ENCODE data around the gene STARD3. TPM values are rescaled to one million over a fixed set of nuclear protein-coding genes. Genes with fewer than 3 reads are reported as not detected.
A peak's percentile ranks its signal among the peaks of the same experiment; 100 is the strongest.

STARD3 gene
- total and polyA plus RNA-seq, 2 of the 13 experiments (the other 11 are each of a cell fraction or from before 2014, with no cell fraction given) = 34.6 to 100 TPM

DNA sequence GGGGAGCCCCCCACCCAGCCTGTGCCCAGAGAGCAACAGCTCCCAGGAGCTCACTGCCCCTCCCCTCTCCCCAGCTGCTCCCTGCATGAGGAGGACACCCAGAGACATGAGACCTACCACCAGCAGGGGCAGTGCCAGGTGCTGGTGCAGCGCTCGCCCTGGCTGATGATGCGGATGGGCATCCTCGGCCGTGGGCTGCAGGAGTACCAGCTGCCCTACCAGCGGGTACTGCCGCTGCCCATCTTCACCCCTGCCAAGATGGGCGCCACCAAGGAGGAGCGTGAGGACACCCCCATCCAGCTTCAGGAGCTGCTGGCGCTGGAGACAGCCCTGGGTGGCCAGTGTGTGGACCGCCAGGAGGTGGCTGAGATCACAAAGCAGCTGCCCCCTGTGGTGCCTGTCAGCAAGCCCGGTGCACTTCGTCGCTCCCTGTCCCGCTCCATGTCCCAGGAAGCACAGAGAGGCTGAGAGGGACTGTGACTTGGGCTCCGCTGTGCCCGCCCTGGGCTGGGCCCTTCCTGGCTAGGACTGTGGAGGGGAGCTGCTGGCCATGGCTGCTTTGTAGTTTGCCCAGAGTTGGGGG is 28.8 kb downstream of the STARD3 start (continued):
- TF ChIP-seq SIX4 (CRISPR knock-in tag; IDR thresholded peaks at IDR 0.05) = no peak

GRCh38 chr17:39666231-39666600 is 29.3 kb downstream of the STARD3 start:
- H2AFZ ChIP-seq (ENCODE audit: low read length) = no peak overlapping the region
- peaks cover 11 to 48% of the 10 kb centered on the region in 2 experiments for H3K27me3 ChIP-seq (ENCODE audit: control insufficient read depth in 1 of 2, insufficient read depth in 2 of 2, low read length in 2 of 2)
- H3K79me2 ChIP-seq (ENCODE audit: insufficient read depth, low read length) = no peaks in the 10 kb centered on the region
- no peak overlapping the region for H3K4me2 ChIP-seq (ENCODE audit: low read depth, low read length)
- ChIA-PET CTCF (ENCODE audit: low intra/inter-chr PET ratio, low total read pairs) (no interaction called here), POLR2A (interaction anchor here (1.4 to 4.1 kb wide), 5 partner anchors 9 to 64 kb away, joined by 4 to 25 read pairs (median 8); partner anchors contain the start of gene MIEN1)
- in situ Hi-C loops (cut with HindIII; ENCODE audit: extremely low pct_ligation_motif_present, low pct_unique_long_range_greater_than_20kb) = no loop called here
- intact Hi-C loops (cut with micrococcal nuclease; ENCODE audit: unreplicated experiment) = no loop called here
- peaks cover 64% of the 10 kb centered on the region for H3K4me1 ChIP-seq (ENCODE audit: insufficient read depth, low read length)
- H3K9ac ChIP-seq (ENCODE audit: insufficient read depth, low read depth, low read length) = no peak overlapping the region
- H4K20me1 ChIP-seq (ENCODE audit: insufficient read depth, low read length) = no peaks in the 10 kb centered on the region
- H3K36me3 ChIP-seq (replicated peaks in 1 of 2; ENCODE audit: control insufficient read depth in 1 of 2, insufficient read depth in 2 of 2, low read length in 2 of 2) = peaks cover 0 to 2% of the 10 kb centered on the region in 2 experiments; a peak in 4 of 5 replicates
- H3K9me3 ChIP-seq (ENCODE audit: low read length) = no peaks in the 10 kb centered on the region
- no peak overlapping the region for H3K4me3 ChIP-seq (replicated peaks in 1 of 3; ENCODE audit: insufficient read depth in 1 of 3, low read depth in 2 of 3, low read length in 3 of 3)
- BruUV-seq (replicated peaks) = no TSS peak
- 14% methylated on average over 2 of the region's 2 CpGs for WGBS (ENCODE audit: low lambda C conversion rate)
- FAIRE-seq (no peak), DNase-seq (ENCODE audit: low spot score) (no peak), ATAC-seq (no peak)
- no peak for TF ChIP-seq YY1 (IDR thresholded peaks at IDR 0.05; ENCODE audit: insufficient read depth, insufficient replicate concordance, low read depth, low read length)
- no peak for TF ChIP-seq GMEB2 (CRISPR knock-in tag; IDR thresholded peaks at IDR 0.05; ENCODE audit: low read depth)
- peak; percentile 96; the same call in 1 of the 2 replicates for TF ChIP-seq ZNF264 (CRISPR knock-in tag; IDR thresholded peaks at IDR 0.05)
- H3K27ac ChIP-seq (ENCODE audit: extremely low read length, insufficient read depth, low read length) = no peak overlapping the region

Measured in HepG2 (cell line).